ENCODE measurements around the gene CAD. TPM values are rescaled to one million over a fixed set of nuclear protein-coding genes. Genes with fewer than 3 reads are reported as not detected.

Gene CAD
- total RNA-seq, 6 experiments from 2014 or later, result 38.3 to 46.9 (median 42.8) TPM

GRCh38 chr2:27177441-27178351 lies 39.5 kb upstream of the CAD start:
- no peak for TF ChIP-seq CTCF (IDR thresholded peaks at IDR 0.05)
- Mint-ChIP-seq H3K27ac (no peak overlapping the region), H3K27me3 (ENCODE audit: insufficient read depth) (peaks cover 9% of the 10 kb centered on the region), H3K4me3 (no peak overlapping the region), H3K36me3 (ENCODE audit: low read depth) (no peaks in the 10 kb centered on the region), H3K4me1 (ENCODE audit: low read depth) (peaks cover 35% of the 10 kb centered on the region), H3K9me3 (no peaks in the 10 kb centered on the region)
- no peak for DNase-seq

GRCh38 chr2:27178469-27178868 lies 38.7 kb upstream of the CAD start:
- peaks cover 41% of the 10 kb centered on the region for H3K4me1 Mint-ChIP-seq (ENCODE audit: low read depth)
- no peak for DNase-seq
- no peak for TF ChIP-seq CTCF (IDR thresholded peaks at IDR 0.05)
- H3K4me3 Mint-ChIP-seq, result no peak overlapping the region
- no peaks in the 10 kb centered on the region for H3K9me3 Mint-ChIP-seq
- peaks cover 10% of the 10 kb centered on the region for H3K27me3 Mint-ChIP-seq (ENCODE audit: insufficient read depth)
- no peak overlapping the region for H3K27ac Mint-ChIP-seq
- no peaks in the 10 kb centered on the region for H3K36me3 Mint-ChIP-seq (ENCODE audit: low read depth)

GRCh38 chr2:27179344-27180000 lies 37.7 kb upstream of the CAD start:
- no peak for DNase-seq
- TF ChIP-seq CTCF (IDR thresholded peaks at IDR 0.05), result no peak
- Mint-ChIP-seq H3K9me3 (no peaks in the 10 kb centered on the region), H3K4me3 (no peak overlapping the region), H3K4me1 (ENCODE audit: low read depth) (peaks cover 49% of the 10 kb centered on the region), H3K36me3 (ENCODE audit: low read depth) (no peaks in the 10 kb centered on the region), H3K27ac (no peak overlapping the region), H3K27me3 (ENCODE audit: insufficient read depth) (peaks cover 10% of the 10 kb centered on the region)

- H3K27me3 Mint-ChIP-seq (ENCODE audit: insufficient read depth), result peaks cover 7% of the 10 kb centered on the region
- TF ChIP-seq CTCF (IDR thresholded peaks at IDR 0.05), result no peak
These were observed 34.8 kb upstream of the CAD start for GRCh38 chr2:27182346-27182745.

GRCh38 chr2:27184115-27184514 lies 33.1 kb upstream of the CAD start:
- Mint-ChIP-seq H3K27ac (no peak overlapping the region), H3K36me3 (ENCODE audit: low read depth) (no peaks in the 10 kb centered on the region), H3K27me3 (ENCODE audit: insufficient read depth) (peaks cover 6% of the 10 kb centered on the region), H3K9me3 (no peaks in the 10 kb centered on the region), H3K4me3 (no peak overlapping the region), H3K4me1 (ENCODE audit: low read depth) (peaks cover 64% of the 10 kb centered on the region)
- DNase-seq, result no peak
- TF ChIP-seq CTCF (IDR thresholded peaks at IDR 0.05), result no peak

More at GRCh38 chr2:27182346-27182745, 34.8 kb upstream of the CAD start:
- Mint-ChIP-seq H3K4me1 (ENCODE audit: low read depth) (peaks cover 64% of the 10 kb centered on the region), H3K4me3 (no peak overlapping the region), H3K9me3 (no peaks in the 10 kb centered on the region), H3K27ac (peak overlapping the region; percentile 27), H3K36me3 (ENCODE audit: low read depth) (no peaks in the 10 kb centered on the region)
- DNase-seq, result peak; percentile 16

All from HFFc6 (cell line).